GM19395 (cell line): ENCODE measurements around the gene JPH2.

Experiments
- ATAC-seq: cut with Tn5 transposase; IDR thresholded peaks from one replicate; pipeline ENCODE4 v1.9.1; 2021; ENCODE audit warnings: mild to moderate bottlenecking, moderate library complexity; ENCODE audit not compliant: unreplicated experiment

Gene JPH2

DNA sequence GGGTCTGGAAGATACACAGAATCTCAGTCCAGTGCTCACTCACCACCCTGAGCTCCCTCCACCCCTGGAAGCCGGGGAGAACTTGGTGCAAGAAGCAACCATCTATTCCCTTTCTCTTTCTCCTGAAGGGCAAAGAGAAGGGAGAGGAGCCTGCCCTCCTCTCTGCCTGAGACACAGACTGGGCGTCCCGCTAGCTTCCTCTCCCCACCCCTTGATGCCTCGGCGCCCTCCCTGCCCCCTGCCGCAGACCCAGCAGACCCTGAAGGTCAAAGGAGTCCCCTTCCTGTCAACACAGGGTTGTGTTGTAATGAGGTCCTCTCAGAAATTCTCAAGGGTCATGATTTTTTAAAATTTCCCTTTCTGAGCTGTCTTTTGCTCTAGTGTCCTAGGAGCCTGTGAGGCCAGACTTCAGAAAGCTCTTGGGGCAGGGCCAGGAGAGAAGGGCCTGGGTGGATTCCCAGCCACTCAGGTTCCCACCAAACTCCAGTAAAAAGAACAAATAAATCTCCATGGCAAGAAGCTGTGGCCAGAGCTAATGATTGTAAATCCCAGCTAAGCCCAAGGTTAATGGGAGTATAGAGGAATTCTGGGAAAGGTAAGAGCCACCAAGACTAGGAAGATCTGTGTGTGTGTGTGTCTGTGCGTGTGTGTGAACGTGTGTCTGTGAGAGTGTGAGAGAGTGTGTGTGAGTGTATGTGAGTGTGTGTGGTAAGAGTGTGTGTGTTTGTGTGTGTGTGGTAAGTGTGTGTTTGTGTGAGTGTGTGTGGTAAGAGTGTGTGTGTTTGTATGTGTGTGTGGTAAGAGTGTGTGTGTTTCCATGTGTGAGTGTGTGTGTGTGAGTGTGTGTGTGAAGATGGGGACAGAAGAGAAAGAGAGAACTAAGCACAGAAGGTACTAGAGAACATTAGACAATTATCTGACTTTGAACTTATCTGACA is 1.1 kb upstream of the JPH2 start:
- no peak for ATAC-seq

- ATAC-seq, result no peak
Measured at GRCh38 chr20:44186674-44187053, 324 bp downstream of the JPH2 start.

DNA sequence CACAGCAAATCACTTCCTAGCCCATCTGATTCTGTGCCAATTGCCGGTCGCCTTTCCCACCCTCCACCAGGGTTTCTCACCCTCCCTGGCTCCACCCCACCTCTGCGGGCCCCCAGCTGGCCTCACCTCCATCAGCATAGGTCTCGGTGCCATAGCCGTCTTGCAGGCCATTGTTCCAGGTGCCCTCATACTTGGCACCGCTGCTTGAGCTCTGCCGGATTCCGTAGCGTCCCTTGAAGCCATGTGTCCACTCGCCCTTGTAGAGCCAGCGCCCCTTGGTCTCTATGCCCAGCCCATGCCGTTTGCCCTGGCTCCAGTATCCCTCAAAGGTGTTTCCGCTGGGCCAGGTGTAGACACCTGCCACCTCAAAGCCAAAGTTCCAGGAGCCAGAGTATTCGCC is 787 bp downstream of the JPH2 start:
- no peak for ATAC-seq

DNA sequence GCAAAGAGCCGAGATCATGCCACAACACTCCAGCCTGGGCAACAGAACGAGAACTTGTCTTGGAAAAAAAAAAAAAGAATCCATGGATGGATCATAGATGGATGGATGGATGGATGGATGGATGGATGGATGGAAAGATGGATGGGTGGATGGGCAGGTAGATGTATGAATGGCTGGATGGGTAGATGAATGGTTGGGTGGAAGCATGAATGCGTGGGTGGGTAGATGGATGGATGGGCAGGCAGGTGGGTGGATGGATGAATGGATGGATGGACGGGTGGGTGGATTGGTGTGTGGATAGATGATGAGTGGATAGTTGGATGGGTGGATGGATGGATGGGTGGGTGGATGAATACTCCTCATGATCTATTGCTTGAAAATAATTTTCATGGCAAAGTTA is 1.4 kb downstream of the JPH2 start:
- ATAC-seq, result no peak

DNA sequence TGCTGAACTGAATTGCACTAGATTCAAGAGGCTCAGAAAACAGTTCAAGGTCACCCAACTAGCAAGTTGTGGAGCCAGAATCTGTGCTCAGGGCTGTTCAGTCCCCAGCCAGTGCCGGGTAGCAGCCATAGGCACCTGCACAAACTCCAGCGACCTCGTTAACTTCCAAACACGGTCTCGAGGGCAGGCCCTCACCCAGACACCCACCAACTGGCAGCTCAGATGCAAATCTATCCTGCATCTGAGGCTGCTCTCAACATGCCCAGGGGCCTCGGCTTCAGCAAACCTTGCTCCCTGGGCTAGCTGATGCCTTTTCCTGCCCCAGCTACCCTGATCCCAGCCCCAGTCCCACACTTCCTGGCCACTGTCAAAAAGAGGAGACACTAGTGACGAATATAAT is 3.7 kb downstream of the JPH2 start:
- no peak for ATAC-seq

DNA sequence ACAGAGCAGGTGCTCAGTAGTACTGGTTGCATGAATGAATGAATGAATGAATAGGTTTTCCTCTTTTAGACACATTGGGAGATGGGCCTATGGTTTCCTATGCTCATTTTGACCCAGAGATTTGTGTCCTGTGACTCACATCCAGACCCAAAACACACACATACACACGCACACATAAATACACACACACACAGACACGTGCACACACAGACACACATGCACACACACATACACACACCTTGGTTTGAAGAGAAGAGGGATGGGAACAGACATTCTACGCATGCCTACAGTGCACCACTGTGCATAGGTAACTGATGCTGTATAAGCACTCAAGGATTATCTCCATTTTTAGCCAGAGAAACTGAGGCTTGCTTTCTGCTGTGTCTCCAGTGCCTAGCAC is 4.1 kb downstream of the JPH2 start:
- no peak for ATAC-seq

DNA sequence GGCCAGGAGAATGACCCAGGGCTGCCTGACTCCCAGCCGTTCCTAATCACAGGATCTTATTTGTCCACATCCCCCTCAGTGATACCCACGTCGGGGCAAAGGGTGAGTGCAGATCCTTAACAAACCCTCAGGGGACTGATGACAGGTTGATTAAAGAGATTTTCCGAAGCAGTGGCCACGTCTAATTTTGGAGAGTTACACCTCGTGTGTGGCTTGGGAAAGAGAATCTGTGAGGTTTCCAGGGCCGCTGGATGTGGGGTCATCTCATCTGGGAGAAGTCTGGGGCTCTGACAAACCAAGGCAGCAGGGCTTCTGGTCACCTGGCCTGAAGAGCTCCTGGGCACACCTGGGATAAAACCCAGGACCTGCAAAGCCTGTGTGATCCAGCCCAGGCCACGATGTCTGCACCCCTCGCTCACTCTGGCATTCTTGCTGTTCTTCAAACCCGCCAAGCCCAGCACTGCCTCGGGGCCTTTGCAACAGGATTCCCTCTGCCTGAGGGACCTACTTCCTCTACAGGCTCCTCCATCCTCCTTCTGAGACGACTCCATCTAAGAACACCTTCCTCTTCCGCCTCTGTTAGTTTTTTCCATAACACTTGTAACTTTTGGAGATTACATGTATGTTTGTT is 4.7 kb downstream of the JPH2 start:
- no peak for ATAC-seq

DNA sequence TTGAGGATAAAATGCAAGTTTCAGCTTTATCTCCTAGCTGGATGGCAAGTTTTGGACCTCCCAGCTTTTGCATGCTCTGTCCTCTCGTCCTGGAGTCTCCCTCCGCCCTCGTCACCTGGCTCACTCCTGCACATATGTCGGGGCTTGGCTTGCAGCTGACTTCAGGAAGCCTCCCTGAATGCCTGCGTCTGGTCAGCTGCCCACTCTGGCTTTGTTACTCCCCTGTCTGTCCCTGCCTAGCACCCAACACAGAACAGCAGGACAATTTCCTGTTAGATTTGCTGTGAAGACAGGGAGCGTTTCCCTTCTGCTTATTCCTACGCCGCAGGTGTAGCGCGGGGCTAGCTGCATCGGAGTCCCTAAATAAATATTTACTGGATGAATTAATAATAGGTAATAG is 5.4 kb downstream of the JPH2 start:
- ATAC-seq, result no peak

- no peak for ATAC-seq
Measured at GRCh38 chr20:44180814-44181213, 6.2 kb downstream of the JPH2 start.

DNA sequence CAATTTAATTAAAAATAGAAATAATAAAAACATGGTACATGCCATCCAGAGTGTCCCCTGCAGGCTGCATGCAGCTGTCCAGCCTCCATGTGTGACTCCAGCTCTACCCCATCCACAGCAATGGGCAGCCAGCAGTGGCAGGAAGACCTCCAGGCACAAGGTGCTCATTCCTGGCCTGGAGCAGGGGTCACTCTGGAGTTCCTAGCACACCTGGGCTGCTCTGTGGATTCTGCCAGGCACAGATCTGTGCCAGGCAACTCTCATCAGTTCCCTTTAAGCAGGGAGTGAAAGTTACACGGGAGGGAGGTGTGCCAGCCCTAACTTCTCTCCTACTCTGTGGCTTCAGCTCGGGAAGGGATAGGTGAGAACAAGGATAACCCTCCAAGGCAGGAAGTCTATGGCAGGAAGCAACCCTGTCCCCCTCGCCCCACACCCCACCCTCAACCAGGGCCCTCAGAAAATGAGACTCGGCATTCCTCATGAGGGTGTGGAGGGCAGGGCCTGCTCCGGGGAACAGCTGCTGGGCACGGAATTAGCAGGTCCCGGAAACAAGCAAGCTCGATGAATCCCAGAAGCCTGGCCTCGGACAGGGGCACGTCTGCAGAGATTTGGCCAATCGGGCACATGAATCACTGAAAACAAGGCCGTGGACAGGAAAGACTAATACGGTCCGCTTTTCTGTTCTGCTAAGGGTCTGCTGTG is 10.0 kb downstream of the JPH2 start:
- no peak for ATAC-seq

DNA sequence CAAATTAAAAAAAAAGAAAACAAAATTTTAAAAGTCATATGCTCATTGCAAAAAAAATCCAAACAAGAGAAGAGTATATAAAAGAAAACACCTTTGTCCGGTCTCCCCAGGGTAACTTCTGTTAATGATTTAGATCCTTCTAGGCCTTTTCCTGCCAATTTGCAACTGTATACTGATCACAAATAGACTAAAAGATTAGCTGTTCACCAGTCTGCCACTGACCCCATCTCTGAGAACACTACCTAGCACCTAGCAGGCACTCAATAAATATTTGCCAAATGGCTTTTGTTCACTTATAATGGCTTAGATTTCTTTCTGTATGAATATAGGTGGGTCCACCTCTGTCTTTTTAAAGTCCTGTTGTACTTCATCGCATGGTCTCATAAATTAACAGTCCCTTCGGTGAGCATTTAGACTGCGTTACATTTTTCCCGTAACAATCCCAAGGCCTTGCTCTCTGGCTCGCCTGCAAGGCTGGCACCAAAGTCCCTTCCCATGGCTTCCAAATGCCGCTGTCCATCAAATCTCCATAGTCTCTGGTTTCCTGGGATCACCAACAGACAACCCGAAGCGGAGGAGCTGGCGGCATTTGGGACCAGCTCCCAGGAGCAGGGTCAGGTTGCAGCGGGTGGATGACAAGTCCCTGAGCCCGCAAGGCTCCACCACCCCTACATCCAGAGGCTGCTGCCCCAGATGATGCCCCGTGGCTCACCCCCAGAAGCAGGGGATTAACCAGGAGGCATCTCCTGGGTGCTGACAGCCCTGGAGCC is 11.8 kb downstream of the JPH2 start:
- ATAC-seq, result no peak

DNA sequence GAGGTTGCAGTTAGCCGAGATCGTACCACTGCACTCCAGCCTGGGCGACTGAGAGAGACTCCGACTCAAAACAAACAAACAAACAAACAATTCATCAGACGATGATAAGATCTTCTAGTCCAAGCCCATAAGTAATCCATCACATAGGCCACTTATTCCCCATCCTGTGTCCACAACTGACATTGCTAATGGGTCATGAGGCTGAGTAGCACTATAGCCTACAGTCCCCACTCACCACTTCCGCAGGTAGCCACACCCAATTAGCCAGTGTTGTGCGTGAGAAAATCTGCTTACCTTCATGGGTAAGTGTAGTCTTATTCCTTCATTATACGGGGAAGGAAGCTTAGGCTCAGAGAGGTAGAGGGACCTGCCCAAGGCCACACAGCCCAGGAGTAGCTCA is 13.1 kb downstream of the JPH2 start:
- no peak for ATAC-seq

- ATAC-seq, result no peak
Measured at GRCh38 chr20:44173116-44173515, 13.9 kb downstream of the JPH2 start.

GRCh38 chr20:44172572-44172950 is 14.4 kb downstream of the JPH2 start:
- ATAC-seq, result no peak

DNA sequence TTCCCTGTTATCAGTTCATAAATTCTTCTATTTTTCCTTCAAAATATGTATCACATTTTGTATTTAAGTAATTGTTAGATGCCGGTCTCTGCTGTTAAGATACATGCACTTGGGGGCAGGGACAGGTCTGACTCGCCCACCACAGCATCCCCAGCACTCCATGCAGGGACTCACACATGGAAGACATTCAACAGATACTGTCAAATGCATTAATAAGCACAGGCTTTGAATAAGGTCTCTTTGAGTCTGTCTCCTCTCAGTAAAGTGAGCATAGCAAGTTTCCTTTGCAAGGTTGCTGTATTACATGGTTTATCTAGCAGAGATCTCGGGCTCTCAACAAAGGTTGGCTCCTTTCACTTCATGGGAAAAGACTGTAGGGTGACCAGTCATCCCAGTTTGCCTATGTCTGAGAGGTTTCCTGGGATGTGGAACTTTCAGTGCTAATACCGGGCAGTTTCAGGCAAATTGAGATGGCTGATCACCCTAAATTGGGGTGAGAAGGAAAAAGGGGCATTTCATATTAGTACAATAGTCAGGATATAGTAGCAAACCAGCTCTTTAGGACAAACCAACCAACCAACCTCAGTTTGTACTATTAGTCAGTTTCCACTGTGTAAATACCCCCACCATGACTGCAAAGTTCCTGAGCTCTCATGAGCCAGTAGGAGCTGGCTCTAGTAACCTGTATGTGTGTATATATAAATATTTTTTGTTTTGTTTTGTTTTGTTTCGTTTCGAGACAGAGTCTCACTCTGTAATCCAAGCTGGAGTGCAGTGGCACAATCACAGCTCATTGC is 15.0 kb downstream of the JPH2 start:
- ATAC-seq, result no peak

GRCh38 chr20:44170816-44171410 is 16.1 kb downstream of the JPH2 start:
- ATAC-seq, result no peak

DNA sequence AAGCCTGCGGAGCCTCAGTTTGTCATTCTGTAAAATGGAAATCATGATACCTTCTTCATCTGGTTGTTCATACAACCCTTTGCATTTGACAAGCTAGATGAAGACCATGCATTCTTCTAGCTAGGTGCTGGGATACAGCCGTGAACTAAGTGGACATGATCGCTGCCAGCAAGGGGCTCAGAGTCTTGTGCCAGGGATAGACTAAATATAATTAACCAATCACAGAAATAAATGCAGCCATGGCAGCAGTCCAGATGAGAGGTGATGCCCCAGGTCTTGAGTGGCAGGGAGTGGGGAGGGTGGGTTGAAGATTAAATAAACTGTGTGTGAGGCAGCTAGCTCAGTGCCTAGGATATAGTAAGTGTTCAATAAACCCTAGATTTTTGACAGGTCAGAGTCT is 19.3 kb downstream of the JPH2 start:
- no peak for ATAC-seq

DNA sequence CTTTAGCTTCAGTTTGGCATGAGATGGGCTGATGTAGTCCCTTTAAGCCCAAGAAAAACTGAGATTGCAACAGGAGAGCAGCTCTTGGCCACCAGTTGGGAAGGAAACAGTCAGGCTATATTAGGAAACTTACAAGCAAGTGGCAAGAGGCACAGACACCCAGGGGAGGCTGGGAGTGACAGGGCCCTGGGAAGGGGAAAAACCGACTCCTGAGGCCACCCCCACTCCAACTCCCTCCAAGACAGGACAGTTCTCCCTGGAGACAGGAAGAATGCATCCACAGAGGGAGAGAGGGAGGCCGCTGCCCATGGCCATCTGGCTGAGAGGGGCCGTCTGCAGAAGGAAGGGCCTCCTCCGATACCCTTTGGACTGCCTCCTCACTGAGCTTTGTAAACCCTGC is 20.5 kb downstream of the JPH2 start:
- no peak for ATAC-seq

GRCh38 chr20:44166008-44166407 is 21.0 kb downstream of the JPH2 start:
- ATAC-seq, result no peak

GRCh38 chr20:44160133-44160532 is 26.9 kb downstream of the JPH2 start:
- ATAC-seq, result no peak
